Osteocyte (in vitro differentiated cells): ENCODE results near the gene CMSS1. TPM values are rescaled to one million over a fixed set of nuclear protein-coding genes. Genes with fewer than 3 reads are reported as not detected.

ENCODE experiments used
- DNase-seq: peaks from one replicate; pipeline ENCODE4 v3.0.0; 2021; ENCODE audit warnings: mixed read lengths; ENCODE audit not compliant: unreplicated experiment; ENCODE audit errors: extremely low spot score
- H3K27ac Mint-ChIP-seq: one replicate; pipeline ENCODE4 v1.8.0; 2021; ENCODE audit warnings: mild to moderate bottlenecking, mixed read lengths; ENCODE audit not compliant: unreplicated experiment
- H3K27me3 Mint-ChIP-seq: one replicate; pipeline ENCODE4 v1.8.0; 2021; ENCODE audit warnings: mixed read lengths; ENCODE audit not compliant: unreplicated experiment
- H3K36me3 Mint-ChIP-seq: one replicate; pipeline ENCODE4 v1.8.0; 2021; ENCODE audit warnings: mixed read lengths; ENCODE audit not compliant: unreplicated experiment
- H3K4me1 Mint-ChIP-seq: one replicate; pipeline ENCODE4 v1.8.0; 2021; ENCODE audit warnings: mixed read lengths; ENCODE audit not compliant: unreplicated experiment
- H3K4me3 Mint-ChIP-seq: one replicate; pipeline ENCODE4 v1.8.0; 2021; ENCODE audit warnings: mild to moderate bottlenecking, moderate library complexity, mixed read lengths; ENCODE audit not compliant: unreplicated experiment
- H3K9me3 Mint-ChIP-seq: one replicate; pipeline ENCODE4 v1.8.0; 2021; ENCODE audit warnings: mixed read lengths; ENCODE audit not compliant: unreplicated experiment
- total RNA-seq: library from RNA; stranded (reverse); gene quantifications from 2 replicates; pipeline ENCODE4 v1.2.1, GENCODE V29; 2021
- TF ChIP-seq, protein P1 (sequence below): fragments of 200-600 bp; sonication (generic); IDR thresholded peaks from 2 replicates; pipeline ENCODE4 v1.5.0; 2021; ENCODE audit warnings: antibody characterized with exemption, mild to moderate bottlenecking, moderate library complexity

Gene CMSS1
- total RNA-seq, 1 donor from 2014 or later = 38.5 TPM

DNA sequence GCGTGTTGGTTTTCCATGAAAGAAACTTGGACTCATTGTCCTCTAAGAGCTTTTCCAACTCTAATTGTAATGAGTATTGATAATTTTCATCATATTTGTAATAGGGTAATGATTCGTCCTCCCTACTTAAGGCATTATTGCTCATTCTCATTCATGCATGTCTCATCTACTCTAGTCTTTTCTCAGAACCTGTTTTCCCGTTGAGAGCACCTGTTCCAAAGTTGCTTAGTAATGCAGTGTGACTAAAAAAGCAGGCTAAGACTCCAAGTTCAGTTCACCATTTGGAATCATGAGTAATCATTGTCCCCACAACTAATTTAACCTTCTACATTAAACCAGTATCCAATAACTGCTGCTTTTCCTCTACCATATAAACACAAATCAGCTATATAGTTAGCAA is 212.7 kb downstream of the CMSS1 start:
- H3K9me3 Mint-ChIP-seq = no peaks in the 10 kb centered on the region

DNA sequence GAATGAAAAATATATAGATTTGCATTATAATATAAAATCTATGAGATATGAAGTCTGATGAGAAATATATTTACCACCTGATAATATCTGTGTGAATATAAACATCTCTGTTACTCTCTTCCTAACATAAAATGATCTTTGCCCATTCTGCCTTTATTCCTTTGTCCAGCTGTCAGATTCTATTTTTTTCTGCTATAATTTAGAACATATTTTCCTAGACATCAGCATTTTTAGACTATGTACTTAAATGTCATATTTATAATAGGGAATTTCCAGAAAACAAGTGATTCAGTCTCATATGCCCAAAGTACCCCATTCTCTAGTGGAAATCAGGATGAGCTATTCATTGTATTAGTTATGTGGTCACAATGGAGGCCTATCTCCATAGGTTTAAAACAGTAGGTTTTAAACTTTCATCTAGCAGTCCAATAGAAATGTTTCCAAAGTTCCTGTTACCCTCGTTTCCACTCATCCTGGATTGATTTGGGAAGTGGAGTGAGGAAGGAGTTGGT is 213.3 kb downstream of the CMSS1 start:
- no peak for DNase-seq
- peak overlapping the region; percentile 9 for H3K27ac Mint-ChIP-seq
- H3K4me3 Mint-ChIP-seq = no peak overlapping the region
- no peaks in the 10 kb centered on the region for H3K27me3 Mint-ChIP-seq
- H3K36me3 Mint-ChIP-seq = no peaks in the 10 kb centered on the region
- H3K9me3 Mint-ChIP-seq = no peaks in the 10 kb centered on the region
- TF ChIP-seq, protein P1, sequence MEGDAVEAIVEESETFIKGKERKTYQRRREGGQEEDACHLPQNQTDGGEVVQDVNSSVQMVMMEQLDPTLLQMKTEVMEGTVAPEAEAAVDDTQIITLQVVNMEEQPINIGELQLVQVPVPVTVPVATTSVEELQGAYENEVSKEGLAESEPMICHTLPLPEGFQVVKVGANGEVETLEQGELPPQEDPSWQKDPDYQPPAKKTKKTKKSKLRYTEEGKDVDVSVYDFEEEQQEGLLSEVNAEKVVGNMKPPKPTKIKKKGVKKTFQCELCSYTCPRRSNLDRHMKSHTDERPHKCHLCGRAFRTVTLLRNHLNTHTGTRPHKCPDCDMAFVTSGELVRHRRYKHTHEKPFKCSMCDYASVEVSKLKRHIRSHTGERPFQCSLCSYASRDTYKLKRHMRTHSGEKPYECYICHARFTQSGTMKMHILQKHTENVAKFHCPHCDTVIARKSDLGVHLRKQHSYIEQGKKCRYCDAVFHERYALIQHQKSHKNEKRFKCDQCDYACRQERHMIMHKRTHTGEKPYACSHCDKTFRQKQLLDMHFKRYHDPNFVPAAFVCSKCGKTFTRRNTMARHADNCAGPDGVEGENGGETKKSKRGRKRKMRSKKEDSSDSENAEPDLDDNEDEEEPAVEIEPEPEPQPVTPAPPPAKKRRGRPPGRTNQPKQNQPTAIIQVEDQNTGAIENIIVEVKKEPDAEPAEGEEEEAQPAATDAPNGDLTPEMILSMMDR = no peak
- H3K4me1 Mint-ChIP-seq = peaks cover 40% of the 10 kb centered on the region

More for the DNA sequence above, 212.7 kb downstream of the CMSS1 start:
- no peak overlapping the region for H3K27ac Mint-ChIP-seq
- H3K4me3 Mint-ChIP-seq = no peak overlapping the region
- no peak for DNase-seq
- H3K36me3 Mint-ChIP-seq = no peaks in the 10 kb centered on the region
- H3K27me3 Mint-ChIP-seq = no peaks in the 10 kb centered on the region
- TF ChIP-seq, protein P1 = no peak
- H3K4me1 Mint-ChIP-seq = peaks cover 41% of the 10 kb centered on the region

DNA sequence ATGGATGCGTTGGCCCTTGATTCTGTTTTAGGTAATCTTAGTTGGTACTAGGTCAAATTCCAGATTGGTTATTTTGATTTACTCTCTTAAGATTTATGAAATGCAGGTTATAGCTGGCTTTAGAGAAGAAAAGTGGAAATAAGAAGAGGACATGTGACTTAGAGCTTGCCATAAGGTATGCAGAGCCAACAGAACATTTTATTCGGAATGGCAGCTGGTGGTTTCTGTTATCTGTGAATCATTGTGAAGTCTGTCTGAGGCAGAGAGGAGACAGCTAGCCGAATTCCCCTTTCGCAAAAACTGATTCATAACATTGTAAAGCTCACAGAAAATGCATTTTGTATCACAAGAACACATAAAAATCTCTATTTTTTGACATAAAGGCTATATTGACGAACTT is 214.6 kb downstream of the CMSS1 start:
- no peaks in the 10 kb centered on the region for H3K36me3 Mint-ChIP-seq
- TF ChIP-seq, protein P1 = no peak
- H3K27ac Mint-ChIP-seq = peak overlapping the region; percentile 43
- H3K4me3 Mint-ChIP-seq = no peak overlapping the region
- no peak for DNase-seq
- H3K9me3 Mint-ChIP-seq = no peaks in the 10 kb centered on the region
- peaks cover 40% of the 10 kb centered on the region for H3K4me1 Mint-ChIP-seq
- no peaks in the 10 kb centered on the region for H3K27me3 Mint-ChIP-seq

DNA sequence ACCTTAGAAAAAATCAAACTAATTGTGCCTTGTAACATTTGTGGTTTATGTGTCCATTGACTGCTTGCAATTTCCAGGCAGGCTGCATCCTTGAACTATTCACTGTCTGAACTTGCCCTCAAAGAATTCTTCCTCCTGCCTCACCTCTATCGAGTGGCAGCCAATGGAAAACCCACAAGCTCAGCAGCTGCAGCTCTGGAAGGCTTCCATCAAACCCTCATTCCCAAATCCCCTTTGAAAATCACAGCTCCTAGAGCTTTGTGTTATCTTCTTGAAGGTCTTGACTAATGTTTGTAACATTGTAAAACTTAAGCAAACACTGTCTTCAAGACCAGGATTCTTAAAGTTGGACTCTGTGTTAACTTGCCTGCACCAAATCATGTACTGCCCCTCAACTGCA is 215.5 kb downstream of the CMSS1 start:
- H3K4me3 Mint-ChIP-seq = no peak overlapping the region
- no peaks in the 10 kb centered on the region for H3K9me3 Mint-ChIP-seq
- no peaks in the 10 kb centered on the region for H3K27me3 Mint-ChIP-seq
- peaks cover 40% of the 10 kb centered on the region for H3K4me1 Mint-ChIP-seq
- H3K27ac Mint-ChIP-seq = peak overlapping the region; percentile 56
- TF ChIP-seq, protein P1 = no peak
- H3K36me3 Mint-ChIP-seq = no peaks in the 10 kb centered on the region
- no peak for DNase-seq

DNA sequence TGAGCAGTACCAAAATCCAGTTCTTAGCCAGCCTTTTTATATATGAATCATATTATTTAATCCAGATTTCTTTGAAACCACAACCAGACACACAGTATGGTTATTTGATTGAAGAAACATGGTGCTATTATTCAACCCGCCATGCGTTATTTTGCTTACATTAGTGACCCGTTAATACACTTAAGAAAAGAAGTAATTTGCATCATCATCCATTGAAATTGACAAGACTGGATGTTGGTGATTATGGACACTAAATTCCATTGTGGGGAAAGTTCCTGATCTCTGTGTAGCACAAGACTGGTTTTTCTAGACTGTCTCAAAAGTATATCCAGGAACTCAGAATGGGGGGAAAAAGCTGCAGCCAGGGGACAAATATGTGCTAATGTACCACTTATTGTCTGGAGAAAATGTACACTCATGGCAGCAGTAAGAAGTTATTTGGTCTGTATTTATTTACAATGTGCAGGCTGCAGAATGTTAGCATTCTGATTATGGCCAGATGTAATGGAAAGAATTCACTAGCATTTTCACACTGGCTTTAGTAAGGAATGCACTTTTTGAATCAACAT is 216.3 kb downstream of the CMSS1 start:
- Mint-ChIP-seq H3K27me3 (no peaks in the 10 kb centered on the region), H3K27ac (peak overlapping the region; percentile 56), H3K4me1 (peaks cover 40% of the 10 kb centered on the region), H3K9me3 (no peaks in the 10 kb centered on the region), H3K4me3 (no peak overlapping the region), H3K36me3 (no peaks in the 10 kb centered on the region)
- TF ChIP-seq, protein P1 = no peak
- no peak for DNase-seq
